NOMO-1 treated with DMSO at 0.1 percent for 48 hours (cell line): ENCODE measurements around the gene CCDC175.

Source experiments
- DNase-seq: peaks from one replicate; lab custom pipeline; 2025; ENCODE audit not compliant: unreplicated experiment; lab: John Stamatoyannopoulos, UW

CCDC175 gene

GRCh38 chr14:59483363-59483762, 93.2 kb downstream of the CCDC175 start:
- no peak for DNase-seq

GRCh38 chr14:59482541-59483331, 93.9 kb downstream of the CCDC175 start:
- no peak for DNase-seq

DNA sequence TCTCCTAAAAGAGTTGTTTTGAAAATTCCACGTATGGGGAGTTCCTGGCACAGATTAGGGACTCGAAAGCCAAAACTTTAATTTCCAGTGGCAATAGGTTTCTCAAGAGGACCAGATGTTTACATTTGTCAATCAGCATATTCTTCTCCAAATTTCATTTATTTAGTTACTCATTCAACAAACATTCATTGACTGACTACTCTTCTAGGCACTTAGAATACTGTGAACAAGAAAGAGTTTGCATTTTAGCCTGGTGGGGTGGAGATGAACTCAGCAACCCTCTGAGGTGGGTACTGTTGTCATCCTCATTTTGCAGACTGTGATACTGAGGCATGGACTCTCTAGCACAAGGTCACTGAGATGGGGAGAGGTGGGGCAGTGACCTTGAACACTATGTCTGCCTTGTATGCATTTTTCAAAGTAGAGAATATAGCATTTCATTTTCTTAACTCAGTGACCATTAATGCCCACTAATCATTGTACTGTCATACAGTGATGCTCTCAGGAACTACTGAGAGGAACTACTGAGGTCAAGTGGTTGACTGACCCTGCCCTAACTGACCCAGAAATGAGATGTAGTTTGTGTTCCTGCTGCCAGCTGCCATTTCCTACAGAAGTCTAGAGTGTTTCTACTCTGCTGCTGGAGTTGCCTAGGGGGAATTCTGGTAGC, 94.6 kb downstream of the CCDC175 start:
- DNase-seq, result no peak

GRCh38 chr14:59481407-59481806, 95.2 kb downstream of the CCDC175 start:
- no peak for DNase-seq

- DNase-seq, result no peak
Observed at GRCh38 chr14:59480166-59480565, 96.4 kb downstream of the CCDC175 start.

DNA sequence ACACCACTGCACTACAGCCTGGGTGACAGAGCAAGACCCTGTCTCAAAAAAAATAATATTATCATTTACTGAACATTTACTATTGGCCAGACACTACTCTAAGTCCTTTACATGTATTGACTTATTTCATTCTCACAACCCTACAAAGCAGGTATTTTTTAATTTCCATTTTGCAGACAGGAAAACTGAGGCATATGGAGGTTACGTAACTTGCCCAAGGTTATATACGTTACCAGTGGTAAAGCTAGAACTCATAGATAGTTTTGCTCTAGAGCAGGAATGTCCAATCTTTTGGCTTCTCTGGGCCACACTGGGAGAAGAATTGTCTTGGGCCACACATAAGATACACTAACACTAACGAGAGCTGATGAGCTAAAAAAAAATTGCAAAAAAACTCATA, 98.1 kb downstream of the CCDC175 start:
- DNase-seq, result no peak

- DNase-seq, result no peak
Observed at GRCh38 chr14:59475709-59476108, 100.9 kb downstream of the CCDC175 start.

- no peak for DNase-seq
Observed at GRCh38 chr14:59474172-59474571, 102.4 kb downstream of the CCDC175 start.

GRCh38 chr14:59465316-59466135, 111.1 kb downstream of the CCDC175 start, which contains the start of gene GPR135:
Gene GPR135, minus strand, starts transcription at chr14:59465380. Its CDS starts 154 bp downstream, at chr14:59465226.
- DNase-seq, result no peak

- DNase-seq, result no peak
Observed at GRCh38 chr14:59464486-59465315, 111.9 kb downstream of the CCDC175 start.

- DNase-seq, result no peak
Observed at GRCh38 chr14:59463787-59464485, 112.7 kb downstream of the CCDC175 start.

GRCh38 chr14:59461891-59462290, 114.7 kb downstream of the CCDC175 start:
- DNase-seq, result no peak

- no peak for DNase-seq
Observed at GRCh38 chr14:59460378-59460777, 116.2 kb downstream of the CCDC175 start.

GRCh38 chr14:59458486-59458885, 118.1 kb downstream of the CCDC175 start:
- DNase-seq, result no peak

DNA sequence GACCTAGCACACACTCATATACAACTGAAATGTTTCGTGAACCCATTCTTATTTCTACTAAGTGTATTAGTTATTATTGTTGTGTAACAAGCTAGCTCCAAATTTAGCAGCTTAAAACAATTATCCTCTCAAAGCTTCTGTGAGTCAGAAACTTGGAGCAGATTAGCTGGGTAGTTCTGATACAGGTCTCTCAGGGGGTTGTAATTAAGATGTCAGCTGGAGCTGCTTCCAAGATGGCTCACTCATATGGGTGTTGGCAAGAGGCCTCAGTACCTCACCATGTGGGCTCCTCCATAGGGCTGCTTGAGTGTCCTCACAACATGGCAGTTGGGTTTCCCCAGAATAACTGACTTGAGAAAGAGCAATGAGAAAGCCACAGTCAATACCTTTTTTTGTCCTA, 121.2 kb downstream of the CCDC175 start:
- DNase-seq, result no peak
